ENCODE results near the gene IL17C. TPM values are rescaled to one million over a fixed set of nuclear protein-coding genes. Genes with fewer than 3 reads are reported as not detected.

IL17C gene
- total and polyA plus RNA-seq, 2 donors (not counting 3 experiments of a cell fraction or from before 2014, with no cell fraction given): 0.17 TPM; not detected in 1

GRCh38 chr16:88669980-88670379 lies 31.6 kb downstream of the IL17C start:
- no peaks in the 10 kb centered on the region for H4K20me1 ChIP-seq (replicated peaks; ENCODE audit: control insufficient read depth, extremely low read depth, insufficient read depth, low read length)
- no peak overlapping the region for H3K9ac ChIP-seq (replicated peaks; ENCODE audit: extremely low read depth, insufficient read depth, low read length)
- no peaks in the 10 kb centered on the region for H3K9me3 ChIP-seq (replicated peaks; ENCODE audit: control insufficient read depth, insufficient read depth, low read length)
- BruUV-seq (replicated peaks): no TSS peak
- POLR2A ChIA-PET: no interaction called here
- no peak overlapping the region for H3K4me3 ChIP-seq (replicated peaks in 1 of 3; ENCODE audit: insufficient read depth in 1 of 3, low read depth in 1 of 3, low read length in 3 of 3)
- dilution Hi-C loops (cut with MboI; ENCODE audit: extremely low pct_ligation_motif_present, low sequenced_read_pairs): no loop called here
- no peak for TF ChIP-seq FOS (IDR thresholded peaks at IDR 0.05; ENCODE audit: borderline replicate concordance, insufficient read depth, low read length)
- TF ChIP-seq CTCF (IDR thresholded peaks at IDR 0.05; ENCODE audit: extremely low read depth in 1 of 2, insufficient read depth in 1 of 2, low read depth in 1 of 2, low read length in 2 of 2): no peak
- TF ChIP-seq JUN (IDR thresholded peaks at IDR 0.05; ENCODE audit: borderline replicate concordance, insufficient read depth, insufficient read length, low read depth): no peak
- TF ChIP-seq GATA2 (IDR thresholded peaks at IDR 0.05; ENCODE audit: insufficient read depth, insufficient read length, low read depth, low read length): no peak
- no peak for TF ChIP-seq POLR2AphosphoS5 (IDR thresholded peaks at IDR 0.05; ENCODE audit: insufficient read depth, low read depth, low read length)
- no peak for TF ChIP-seq POLR2A (IDR thresholded peaks at IDR 0.05; ENCODE audit: low read depth, low read length)
- TF ChIP-seq MAX (IDR thresholded peaks at IDR 0.05; ENCODE audit: insufficient read depth, insufficient read length): no peak
- TF ChIP-seq EZH2 (IDR thresholded peaks at IDR 0.05; ENCODE audit: borderline replicate concordance, low read depth, low read length, severe bottlenecking): no peak
- no peak for TF ChIP-seq MYC (IDR thresholded peaks at IDR 0.05; ENCODE audit: low read depth, low read length)
- no peak overlapping the region for H3K4me2 ChIP-seq (ENCODE audit: insufficient read depth, low read length)
- H3K27ac ChIP-seq (ENCODE audit: insufficient read depth, low read depth, low read length): no peak overlapping the region
- CTCF ChIA-PET: interaction anchor here (1.1 kb wide), 1 partner anchor 15 kb away, joined by 4 read pairs; no protein-coding TSS in a partner anchor
- H3K79me2 ChIP-seq (ENCODE audit: control insufficient read depth, insufficient read depth, low read length): no peaks in the 10 kb centered on the region
- peaks cover 0 to 2% of the 10 kb centered on the region in 2 experiments for H3K36me3 ChIP-seq (ENCODE audit: control insufficient read depth in 2 of 2, extremely low read depth in 1 of 2, insufficient read depth in 2 of 2, low read length in 2 of 2)
- peaks cover 5% of the 10 kb centered on the region for H3K4me1 ChIP-seq (ENCODE audit: control insufficient read depth, extremely low read depth, insufficient read depth, low read length)
- H3K9me1 ChIP-seq (replicated peaks; ENCODE audit: control insufficient read depth, extremely low read depth, insufficient read depth, low read length): no peaks in the 10 kb centered on the region
- H2AFZ ChIP-seq (ENCODE audit: low read depth, low read length): no peak overlapping the region
- DNase-seq (ENCODE audit: low read depth, low spot score) (no peak), FAIRE-seq (no peak)
- no peaks in the 10 kb centered on the region for H3K27me3 ChIP-seq (ENCODE audit: control insufficient read depth in 2 of 2, insufficient read depth in 2 of 2, low read length in 2 of 2)
- intact Hi-C loops (cut with micrococcal nuclease): no loop called here

Measured in endothelial cell of umbilical vein (primary cell).